Ishikawa (cell line): ENCODE measurements around the gene ZNF541.

Source experiments
- CEBPB ChIP-seq: IDR thresholded peaks from 2 replicates; pipeline ENCODE4 v1.6.1; 2012
- CREB1 ChIP-seq: IDR thresholded peaks from 2 replicates; pipeline ENCODE4 v1.6.1; 2012; ENCODE audit warnings: low read depth
- EGR1 ChIP-seq: IDR thresholded peaks from 2 replicates; pipeline ENCODE4 v1.6.1; 2012
- EP300 ChIP-seq: IDR thresholded peaks from 2 replicates; pipeline ENCODE4 v1.6.1; 2012; ENCODE audit warnings: borderline replicate concordance
- FOXM1 ChIP-seq: IDR thresholded peaks from 2 replicates; pipeline ENCODE4 v1.6.1; 2012; ENCODE audit warnings: low read depth, borderline replicate concordance
- NFIC ChIP-seq: IDR thresholded peaks from 2 replicates; pipeline ENCODE4 v1.6.1; 2012
- RAD21 ChIP-seq: IDR thresholded peaks from 2 replicates; pipeline ENCODE4 v1.6.1; 2012; ENCODE audit warnings: low read depth
- TAF1 ChIP-seq: IDR thresholded peaks from 2 replicates; pipeline ENCODE4 v1.6.1; 2012; ENCODE audit warnings: low read depth, mild to moderate bottlenecking
- TEAD4 ChIP-seq: IDR thresholded peaks from 2 replicates; pipeline ENCODE4 v1.6.1; 2012
- YY1 ChIP-seq: IDR thresholded peaks from 2 replicates; pipeline ENCODE4 v1.6.1; 2012; ENCODE audit warnings: low read depth
- ZBTB7A ChIP-seq: IDR thresholded peaks from 2 replicates; pipeline ENCODE4 v1.6.1; 2012; ENCODE audit warnings: low read depth
- TF ChIP-seq, protein P1 (sequence below): IDR thresholded peaks from 2 replicates; pipeline ENCODE4 v1.6.1; 2012
- TF ChIP-seq, protein P2 (sequence below): IDR thresholded peaks from 2 replicates; pipeline ENCODE4 v1.6.1; 2012; ENCODE audit warnings: low read depth, mild to moderate bottlenecking
- TF ChIP-seq, protein P3 (sequence below): IDR thresholded peaks from 2 replicates; pipeline ENCODE4 v1.6.1; 2012

DNA sequence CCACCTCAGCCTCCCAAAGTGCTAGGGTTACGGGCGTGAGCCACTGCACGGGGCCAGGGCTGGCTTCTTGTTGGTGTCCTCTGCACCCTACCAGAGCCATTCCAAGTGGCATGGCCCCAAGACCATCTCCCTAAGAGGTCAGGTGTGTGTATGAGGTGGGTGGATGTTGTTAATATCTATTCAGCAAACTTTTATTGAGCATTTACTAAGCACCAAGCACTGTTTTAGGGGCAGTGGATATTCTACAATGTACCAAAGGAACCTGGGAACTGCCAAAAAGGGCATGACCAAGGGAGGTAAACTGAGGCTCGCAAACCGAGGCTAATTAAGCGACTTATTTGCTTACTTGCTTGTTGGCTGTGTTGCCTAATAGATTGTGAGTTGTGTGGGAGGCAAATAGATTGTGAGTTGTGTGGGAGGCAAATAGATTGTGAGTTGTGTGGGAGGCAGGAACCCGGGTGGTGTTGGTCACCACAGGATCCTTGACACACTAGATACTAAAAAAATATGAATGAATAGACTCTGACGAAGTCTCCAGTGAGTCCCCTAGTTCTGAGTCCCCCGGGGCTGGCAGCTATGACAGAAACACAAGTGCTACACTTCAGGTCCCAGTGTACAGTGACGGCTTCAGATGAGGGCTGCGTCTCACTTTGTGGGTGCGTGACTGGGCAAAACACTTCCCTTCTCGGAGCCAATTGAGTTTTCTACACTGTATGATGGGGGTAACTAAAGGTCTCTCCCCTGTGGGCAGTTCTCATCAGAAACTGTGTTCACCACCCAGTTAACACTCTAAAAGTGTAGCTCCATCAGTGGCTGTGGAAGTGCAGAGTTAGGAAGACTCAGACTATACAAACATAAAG lies 31.0 kb upstream of the ZNF541 start:
- TF ChIP-seq, protein P1, sequence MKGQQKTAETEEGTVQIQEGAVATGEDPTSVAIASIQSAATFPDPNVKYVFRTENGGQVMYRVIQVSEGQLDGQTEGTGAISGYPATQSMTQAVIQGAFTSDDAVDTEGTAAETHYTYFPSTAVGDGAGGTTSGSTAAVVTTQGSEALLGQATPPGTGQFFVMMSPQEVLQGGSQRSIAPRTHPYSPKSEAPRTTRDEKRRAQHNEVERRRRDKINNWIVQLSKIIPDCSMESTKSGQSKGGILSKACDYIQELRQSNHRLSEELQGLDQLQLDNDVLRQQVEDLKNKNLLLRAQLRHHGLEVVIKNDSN: no peak
- TF ChIP-seq YY1 (no peak), EP300 (no peak), TAF1 (no peak), CREB1 (no peak), CEBPB (no peak), TEAD4 (no peak), RAD21 (no peak), ZBTB7A (no peak), FOXM1 (no peak), EGR1 (no peak), NFIC (no peak)
- TF ChIP-seq, protein P2, sequence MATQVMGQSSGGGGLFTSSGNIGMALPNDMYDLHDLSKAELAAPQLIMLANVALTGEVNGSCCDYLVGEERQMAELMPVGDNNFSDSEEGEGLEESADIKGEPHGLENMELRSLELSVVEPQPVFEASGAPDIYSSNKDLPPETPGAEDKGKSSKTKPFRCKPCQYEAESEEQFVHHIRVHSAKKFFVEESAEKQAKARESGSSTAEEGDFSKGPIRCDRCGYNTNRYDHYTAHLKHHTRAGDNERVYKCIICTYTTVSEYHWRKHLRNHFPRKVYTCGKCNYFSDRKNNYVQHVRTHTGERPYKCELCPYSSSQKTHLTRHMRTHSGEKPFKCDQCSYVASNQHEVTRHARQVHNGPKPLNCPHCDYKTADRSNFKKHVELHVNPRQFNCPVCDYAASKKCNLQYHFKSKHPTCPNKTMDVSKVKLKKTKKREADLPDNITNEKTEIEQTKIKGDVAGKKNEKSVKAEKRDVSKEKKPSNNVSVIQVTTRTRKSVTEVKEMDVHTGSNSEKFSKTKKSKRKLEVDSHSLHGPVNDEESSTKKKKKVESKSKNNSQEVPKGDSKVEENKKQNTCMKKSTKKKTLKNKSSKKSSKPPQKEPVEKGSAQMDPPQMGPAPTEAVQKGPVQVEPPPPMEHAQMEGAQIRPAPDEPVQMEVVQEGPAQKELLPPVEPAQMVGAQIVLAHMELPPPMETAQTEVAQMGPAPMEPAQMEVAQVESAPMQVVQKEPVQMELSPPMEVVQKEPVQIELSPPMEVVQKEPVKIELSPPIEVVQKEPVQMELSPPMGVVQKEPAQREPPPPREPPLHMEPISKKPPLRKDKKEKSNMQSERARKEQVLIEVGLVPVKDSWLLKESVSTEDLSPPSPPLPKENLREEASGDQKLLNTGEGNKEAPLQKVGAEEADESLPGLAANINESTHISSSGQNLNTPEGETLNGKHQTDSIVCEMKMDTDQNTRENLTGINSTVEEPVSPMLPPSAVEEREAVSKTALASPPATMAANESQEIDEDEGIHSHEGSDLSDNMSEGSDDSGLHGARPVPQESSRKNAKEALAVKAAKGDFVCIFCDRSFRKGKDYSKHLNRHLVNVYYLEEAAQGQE: no peak
- TF ChIP-seq, protein P3, sequence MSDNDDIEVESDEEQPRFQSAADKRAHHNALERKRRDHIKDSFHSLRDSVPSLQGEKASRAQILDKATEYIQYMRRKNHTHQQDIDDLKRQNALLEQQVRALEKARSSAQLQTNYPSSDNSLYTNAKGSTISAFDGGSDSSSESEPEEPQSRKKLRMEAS: no peak
